ENCODE measurements around the gene GPX1.
"Not testable (repeated sequence)": the region's sequence is repeated elsewhere in the genome, so short reads cannot be mapped to it uniquely, and the experiment has no call there.

The GPX1 gene

DNA sequence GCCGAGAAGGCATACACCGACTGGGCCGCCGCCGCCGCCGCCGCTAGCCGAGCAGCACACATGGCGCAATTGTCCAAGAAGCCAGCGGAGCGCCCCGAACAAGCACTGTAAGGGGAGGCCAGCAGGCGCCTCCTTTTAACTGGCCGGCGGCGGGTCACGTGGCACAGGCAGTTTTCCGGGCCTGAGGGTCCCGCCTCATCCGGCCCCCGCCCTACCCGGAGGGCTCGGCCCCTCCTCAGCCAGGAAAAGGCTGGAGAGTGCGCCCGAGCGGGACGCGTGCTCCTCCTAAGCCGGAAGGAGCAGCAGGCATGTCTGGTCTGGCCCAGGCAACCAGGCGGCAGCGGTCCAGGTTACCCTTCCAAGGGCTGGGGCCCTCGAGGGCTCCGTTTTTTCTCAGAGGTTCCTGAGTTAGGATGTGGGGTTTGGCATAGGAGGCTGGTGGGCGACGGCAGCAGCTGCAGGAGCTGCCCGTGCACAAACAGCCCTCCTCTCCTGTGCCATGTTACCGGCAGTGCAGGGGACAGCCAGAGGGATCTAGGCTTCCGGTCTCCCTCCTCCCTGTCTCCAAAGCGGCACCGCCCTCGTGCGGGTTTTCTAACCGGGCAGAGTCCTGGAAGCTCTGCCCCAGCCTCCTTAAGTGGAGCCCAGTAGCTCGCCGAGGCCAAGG is at the start of gene GPX1:
TSS of gene GPX1 (minus strand) at position 137 of the 667 bp plus-strand sequence. CDS start at position 62, 75 bp downstream.
- Histone ChIP-seq H3K36me3 (ENCODE audit: insufficient read depth, low read length) (peaks cover 61% of the 10 kb centered on the region), H3K4me1 (ENCODE audit: insufficient read depth, low read length, severe bottlenecking) (peaks cover 20% of the 10 kb centered on the region), H3K9me2 (ENCODE audit: low read depth, low read length) (no peaks in the 10 kb centered on the region), H3K9me3 (ENCODE audit: low read length) (no peaks in the 10 kb centered on the region), H2AFZ (ENCODE audit: low read length) (no peak within 1 kb of the TSS), H3K9ac (ENCODE audit: low read length) (peak within 1 kb of the TSS; percentile 71), H3K4me2 (ENCODE audit: low read length) (peak within 1 kb of the TSS; percentile 93), H3K27me3 (ENCODE audit: insufficient read depth, low read length) (no peaks in the 10 kb centered on the region), H4K20me1 (ENCODE audit: insufficient read depth, low read length) (no peaks in the 10 kb centered on the region), H3K27ac (ENCODE audit: low read depth, low read length, poor library complexity, severe bottlenecking) (peak within 1 kb of the TSS; percentile 84), H3K79me2 (ENCODE audit: insufficient read depth, low read length) (no peaks in the 10 kb centered on the region), H3K4me3 (ENCODE audit: low read depth, low read length, poor library complexity, severe bottlenecking) (peak within 1 kb of the TSS; percentile 74), H3F3A (ENCODE audit: insufficient read depth, low read length) (peaks cover 12% of the 10 kb centered on the region)
- TF ChIP-seq, protein P1, sequence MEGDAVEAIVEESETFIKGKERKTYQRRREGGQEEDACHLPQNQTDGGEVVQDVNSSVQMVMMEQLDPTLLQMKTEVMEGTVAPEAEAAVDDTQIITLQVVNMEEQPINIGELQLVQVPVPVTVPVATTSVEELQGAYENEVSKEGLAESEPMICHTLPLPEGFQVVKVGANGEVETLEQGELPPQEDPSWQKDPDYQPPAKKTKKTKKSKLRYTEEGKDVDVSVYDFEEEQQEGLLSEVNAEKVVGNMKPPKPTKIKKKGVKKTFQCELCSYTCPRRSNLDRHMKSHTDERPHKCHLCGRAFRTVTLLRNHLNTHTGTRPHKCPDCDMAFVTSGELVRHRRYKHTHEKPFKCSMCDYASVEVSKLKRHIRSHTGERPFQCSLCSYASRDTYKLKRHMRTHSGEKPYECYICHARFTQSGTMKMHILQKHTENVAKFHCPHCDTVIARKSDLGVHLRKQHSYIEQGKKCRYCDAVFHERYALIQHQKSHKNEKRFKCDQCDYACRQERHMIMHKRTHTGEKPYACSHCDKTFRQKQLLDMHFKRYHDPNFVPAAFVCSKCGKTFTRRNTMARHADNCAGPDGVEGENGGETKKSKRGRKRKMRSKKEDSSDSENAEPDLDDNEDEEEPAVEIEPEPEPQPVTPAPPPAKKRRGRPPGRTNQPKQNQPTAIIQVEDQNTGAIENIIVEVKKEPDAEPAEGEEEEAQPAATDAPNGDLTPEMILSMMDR (IDR thresholded peaks at IDR 0.05; ENCODE audit: low read length) = no peak
- no peak for TF ChIP-seq EZH2 (IDR thresholded peaks at IDR 0.05; ENCODE audit: borderline replicate concordance, low read length)

DNA sequence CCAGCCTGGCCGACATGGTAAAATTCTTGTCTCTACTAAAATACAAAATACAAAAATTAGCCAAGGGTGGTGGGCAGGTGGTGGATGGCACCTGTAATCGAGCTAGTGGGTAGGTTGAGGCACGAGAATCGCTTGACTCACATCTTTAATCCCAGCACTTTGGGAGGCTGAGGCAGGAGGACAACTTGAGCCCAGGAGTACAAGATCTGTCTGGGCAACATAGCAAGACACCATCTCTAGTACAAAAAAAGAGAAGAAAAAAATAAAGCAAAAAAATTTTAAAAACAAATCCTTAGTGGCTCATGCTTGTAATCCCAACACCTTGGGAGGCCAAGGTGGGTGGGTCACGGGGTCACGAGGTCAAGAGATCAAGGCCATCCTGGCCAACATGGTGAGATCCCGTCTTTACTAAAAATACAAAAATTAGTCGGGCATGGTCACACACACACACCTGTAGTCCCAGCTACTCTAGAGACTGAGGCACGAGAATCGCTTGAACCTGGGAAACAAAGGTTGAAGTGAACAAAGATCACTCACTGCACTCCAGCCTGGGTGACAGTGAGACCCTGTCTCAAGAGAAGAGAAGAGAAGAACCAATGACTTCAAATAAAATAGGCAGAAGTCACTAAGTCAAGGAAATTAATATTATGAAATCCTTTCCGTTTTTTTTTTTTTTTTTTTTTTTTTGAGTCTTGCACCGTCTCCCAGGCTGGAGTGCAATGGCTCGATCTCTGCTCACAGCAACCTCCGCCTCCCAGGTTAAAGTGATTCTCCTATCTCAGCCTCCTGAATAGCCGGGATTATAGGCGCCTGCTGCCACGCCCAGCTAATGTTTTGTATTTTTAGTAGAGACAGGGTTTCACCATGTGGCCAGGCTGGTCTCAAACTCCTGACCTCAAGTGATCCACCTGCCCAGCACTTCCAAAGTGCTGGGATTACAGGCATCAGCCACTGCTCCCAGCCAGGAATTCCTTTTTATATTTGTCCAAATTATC is 48.7 kb upstream of the GPX1 start:
- no peak for TF ChIP-seq EZH2 (IDR thresholded peaks at IDR 0.05; ENCODE audit: borderline replicate concordance, low read length)
- TF ChIP-seq, protein P1 (IDR thresholded peaks at IDR 0.05; ENCODE audit: low read length) = no peak
- H2AFZ ChIP-seq (ENCODE audit: low read length) = no peak overlapping the region
- H3K36me3 ChIP-seq (ENCODE audit: insufficient read depth, low read length) = peaks cover 43% of the 10 kb centered on the region
- H3K9ac ChIP-seq (ENCODE audit: low read length) = no peak overlapping the region; the same call in 1 of the 2 replicates
- H3K4me2 ChIP-seq (ENCODE audit: low read length) = peak overlapping the region; percentile 98
- peaks cover 6% of the 10 kb centered on the region; the same call in 1 of the 2 replicates for H4K20me1 ChIP-seq (ENCODE audit: insufficient read depth, low read length)
- H3K9me2 ChIP-seq (ENCODE audit: low read depth, low read length) = no peaks in the 10 kb centered on the region
- 0 out of 2 replicates have a peak, but pooled peaks cover 2% of the 10 kb centered on the region for H3K9me3 ChIP-seq (ENCODE audit: low read length)
- peaks cover 58% of the 10 kb centered on the region for H3K4me1 ChIP-seq (ENCODE audit: insufficient read depth, low read length, severe bottlenecking)
- no peaks in the 10 kb centered on the region for H3F3A ChIP-seq (ENCODE audit: insufficient read depth, low read length)
- peaks cover 95% of the 10 kb centered on the region for H3K79me2 ChIP-seq (ENCODE audit: insufficient read depth, low read length)
- peak overlapping the region; percentile 24 for H3K27ac ChIP-seq (ENCODE audit: low read depth, low read length, poor library complexity, severe bottlenecking)
- H3K27me3 ChIP-seq (ENCODE audit: insufficient read depth, low read length) = no peaks in the 10 kb centered on the region
- H3K4me3 ChIP-seq (ENCODE audit: low read depth, low read length, poor library complexity, severe bottlenecking) = peak overlapping the region; percentile 83

DNA sequence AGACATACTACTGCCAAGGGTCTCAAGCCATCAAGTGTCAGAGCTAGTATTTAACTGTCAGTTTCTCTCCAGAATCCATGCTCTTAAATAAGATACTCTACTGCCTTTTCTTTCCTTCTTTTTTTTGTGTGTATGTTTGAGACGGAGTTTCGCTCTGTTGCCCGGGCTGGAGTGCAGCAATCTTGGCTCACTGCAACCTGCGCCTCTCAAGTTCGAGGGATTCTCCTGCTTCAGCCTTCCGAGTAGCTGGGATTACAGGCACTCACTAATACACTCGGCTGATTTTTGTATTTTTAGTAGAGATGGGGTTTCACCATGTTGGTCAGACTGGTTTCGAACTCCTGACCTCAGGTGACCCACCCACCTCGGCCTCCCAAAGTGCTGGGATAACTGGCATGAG is 47.4 kb upstream of the GPX1 start:
- peak overlapping the region; percentile 23 for H3K27ac ChIP-seq (ENCODE audit: low read depth, low read length, poor library complexity, severe bottlenecking)
- H3K9ac ChIP-seq (ENCODE audit: low read length) = not testable (repeated sequence)
- H3K4me1 ChIP-seq (ENCODE audit: insufficient read depth, low read length, severe bottlenecking) = peaks cover 70% of the 10 kb centered on the region

More for the DNA sequence above, 47.4 kb upstream of the GPX1 start:
- H3K79me2 ChIP-seq (ENCODE audit: insufficient read depth, low read length) = peaks cover 98% of the 10 kb centered on the region
- not testable (repeated sequence) for H4K20me1 ChIP-seq (ENCODE audit: insufficient read depth, low read length); H3K27me3 ChIP-seq (ENCODE audit: insufficient read depth, low read length); H2AFZ ChIP-seq (ENCODE audit: low read length); H3K9me2 ChIP-seq (ENCODE audit: low read depth, low read length); H3K4me3 ChIP-seq (ENCODE audit: low read depth, low read length, poor library complexity, severe bottlenecking); H3K9me3 ChIP-seq (ENCODE audit: low read length); H3F3A ChIP-seq (ENCODE audit: insufficient read depth, low read length)
- peak overlapping the region; percentile 11; the same call in 1 of the 2 replicates for H3K4me2 ChIP-seq (ENCODE audit: low read length)
- H3K36me3 ChIP-seq (ENCODE audit: insufficient read depth, low read length) = peaks cover 43% of the 10 kb centered on the region

Data from OCI-LY1 (cell line).